Right lobe of liver (tissue), 6 donors: Measurements from ENCODE around the gene RBM33. TPM values are rescaled to one million over a fixed set of nuclear protein-coding genes. Genes with fewer than 3 reads are reported as not detected.
A peak's percentile ranks its signal among the peaks of the same experiment; 100 is the strongest.

Source experiments
- ATAC-seq, 4 donors: fragments of 200-7000 bp; cut with Tn5 transposase; one replicate each; pipeline ENCODE4 v1.9.1; 2020; ENCODE audit warnings: mild to moderate bottlenecking in 4 of 4, moderate library complexity in 4 of 4
- DNase-seq, 3 donors: peaks; one replicate each; pipeline ENCODE4 v3.0.0-alpha.2; 2020
- H3K27ac ChIP-seq, 3 donors: fragments of 200-600 bp; one replicate each; pipeline ENCODE4 v1.8.0; 2022
- H3K27me3 ChIP-seq, 2 donors: fragments of 200-600 bp; one replicate each; pipeline ENCODE4 v1.8.0; 2022
- H3K36me3 ChIP-seq, 4 donors: fragments of 200-600 bp; sonication (generic) in 1 of 4; one replicate each; pipeline versions ENCODE4 v1.5.1 to v1.8.0; 2017 to 2022; ENCODE audit warnings: control low read depth in 1 of 4
- H3K4me1 ChIP-seq, 4 donors: fragments of 200-600 bp; sonication (generic) in 1 of 4; one replicate each; pipeline versions ENCODE4 v1.5.1 to v1.8.0; 2017 to 2022; ENCODE audit warnings: control low read depth in 1 of 4
- H3K4me3 ChIP-seq, 3 donors: fragments of 200-600 bp; one replicate each; pipeline ENCODE4 v1.8.0; 2022
- H3K9me3 ChIP-seq, 4 donors: fragments of 200-600 bp; sonication (generic) in 1 of 4; one replicate each; pipeline versions ENCODE4 v1.5.1 to v1.8.0; 2017 to 2022; ENCODE audit warnings: control low read depth in 1 of 4
- POLR2A ChIP-seq: fragments of 450-650 bp; IDR thresholded peaks from one replicate; pipeline ENCODE4 v1.6.1; 2017; ENCODE audit warnings: antibody characterized with exemption, mild to moderate bottlenecking
- WGBS: methylation state at CpG from one replicate; pipeline ENCODE4 v1.1.6; 2018; ENCODE audit warnings: low coverage, low lambda C conversion rate; ENCODE audit not compliant: insufficient coverage; ENCODE audit errors: missing lambda C conversion rate; 5-methylcytosine and 5-hydroxymethylcytosine counted together
- intact Hi-C, 2 donors: fragments of 100-400 bp; cut with DNase I; formaldehyde crosslinking; loops; one replicate each; pipeline versions ENCODE4 v1.11.2 to v1.14.1; 2022
- total RNA-seq, 6 experiments: library from RNA; depleted of rRNA in 2 of 6; stranded (reverse); fragments of >200 nt in 2 of 6; fragmentation: NEBNext Ultra II Directional in 3 of 6; extraction: Animal tissue kit (Norgen Biotek cat#: 25700) in 3 of 6; gene quantifications; one replicate each; pipeline versions ENCODE4 v1.1.0 to v1.2.4, GENCODE V29; 2016 to 2023
- TF ChIP-seq, protein P1 (sequence below), 4 donors: fragments of 200-600 bp in 3 of 4; fragments of 450-650 bp in 1 of 4; IDR thresholded peaks; one replicate each; pipeline versions ENCODE4 v1.5.1 to v1.8.0; 2016 to 2022; ENCODE audit warnings: antibody characterized with exemption in 4 of 4, mild to moderate bottlenecking in 2 of 4
- donor health status: DM: no; HTN: yes; CAD: no.
- donor health status: DM: no; HTN: no; CAD: no.
- donor health status: DM: no; HTN: no; CAD: no.
- donor health status: DM: no; HTN: yes; CAD: no.
- donor health status: DM: no; HTN: yes; CAD: no.

Gene RBM33
- total RNA-seq, 6 experiments from 2014 or later = 24.9 to 55.1 (median 32.0) TPM

DNA sequence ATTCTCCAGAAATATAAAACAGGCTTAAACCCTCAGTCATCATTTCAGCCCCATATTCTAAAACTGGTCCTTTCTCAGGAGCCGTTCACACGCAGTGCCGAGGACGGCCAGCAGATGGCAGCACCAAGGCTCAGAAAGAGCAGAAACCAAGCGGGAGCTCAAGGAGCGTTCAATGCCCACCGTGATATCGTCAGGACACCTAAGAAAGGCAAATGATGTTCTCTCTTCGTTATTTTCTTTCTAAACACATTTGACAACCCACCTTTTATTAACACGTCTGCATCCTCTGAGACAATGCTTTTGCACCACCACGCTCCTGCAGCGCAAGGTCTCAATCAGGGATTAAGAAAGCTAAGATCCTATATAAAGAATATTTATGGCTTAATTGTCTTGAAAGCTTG lies 45.7 kb upstream of the RBM33 start:
- TF ChIP-seq, protein P1, sequence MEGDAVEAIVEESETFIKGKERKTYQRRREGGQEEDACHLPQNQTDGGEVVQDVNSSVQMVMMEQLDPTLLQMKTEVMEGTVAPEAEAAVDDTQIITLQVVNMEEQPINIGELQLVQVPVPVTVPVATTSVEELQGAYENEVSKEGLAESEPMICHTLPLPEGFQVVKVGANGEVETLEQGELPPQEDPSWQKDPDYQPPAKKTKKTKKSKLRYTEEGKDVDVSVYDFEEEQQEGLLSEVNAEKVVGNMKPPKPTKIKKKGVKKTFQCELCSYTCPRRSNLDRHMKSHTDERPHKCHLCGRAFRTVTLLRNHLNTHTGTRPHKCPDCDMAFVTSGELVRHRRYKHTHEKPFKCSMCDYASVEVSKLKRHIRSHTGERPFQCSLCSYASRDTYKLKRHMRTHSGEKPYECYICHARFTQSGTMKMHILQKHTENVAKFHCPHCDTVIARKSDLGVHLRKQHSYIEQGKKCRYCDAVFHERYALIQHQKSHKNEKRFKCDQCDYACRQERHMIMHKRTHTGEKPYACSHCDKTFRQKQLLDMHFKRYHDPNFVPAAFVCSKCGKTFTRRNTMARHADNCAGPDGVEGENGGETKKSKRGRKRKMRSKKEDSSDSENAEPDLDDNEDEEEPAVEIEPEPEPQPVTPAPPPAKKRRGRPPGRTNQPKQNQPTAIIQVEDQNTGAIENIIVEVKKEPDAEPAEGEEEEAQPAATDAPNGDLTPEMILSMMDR (IDR thresholded peaks at IDR 0.05) = peak; percentile 92 to 99 (median 98)
- no peak for TF ChIP-seq POLR2A
- Histone ChIP-seq H3K36me3 (no peaks in the 10 kb centered on the region), H3K27ac (no peak overlapping the region), H3K4me3 (no peak overlapping the region), H3K9me3 (no peaks in the 10 kb centered on the region), H3K27me3 (no peaks in the 10 kb centered on the region), H3K4me1 (peaks cover 0 to 37% (median 8%) of the 10 kb centered on the region in 4 donors)
- intact Hi-C loops = no loop called here
- ATAC-seq (peak; percentile 68 to 80 (median 72)), DNase-seq (peak; percentile 80 to 86 (median 83))
- 10% methylated on average over 12 of the region's 12 CpGs for WGBS

DNA sequence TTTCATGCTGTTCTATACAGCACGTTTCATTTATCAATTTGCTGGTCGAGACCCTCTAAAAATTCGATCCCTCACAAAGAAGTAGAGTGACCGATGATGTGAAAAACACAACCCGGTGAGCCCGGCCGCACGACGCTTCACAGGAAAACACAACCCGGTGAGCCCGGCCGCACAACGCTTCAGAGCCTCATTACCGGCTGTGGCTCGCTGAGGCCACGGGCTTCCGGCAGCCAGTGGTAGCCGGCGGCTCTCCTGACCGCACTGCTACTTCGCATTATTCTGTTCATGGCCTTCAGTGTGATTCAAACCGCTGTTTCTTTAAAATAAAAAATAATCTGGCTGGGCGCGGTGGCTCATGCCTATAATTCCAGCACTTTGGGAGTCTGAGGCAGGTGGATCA lies 42.3 kb upstream of the RBM33 start:
- ATAC-seq (no peak), DNase-seq (no peak)
- intact Hi-C loops = loop anchor here in 1 of 2 donors (10.0 kb wide), 1 partner anchor 133 kb away; no protein-coding TSS in a partner anchor
- Histone ChIP-seq H3K27ac (no peak overlapping the region), H3K9me3 (no peaks in the 10 kb centered on the region), H3K36me3 (no peaks in the 10 kb centered on the region), H3K4me1 (peaks cover 0 to 19% (median 6%) of the 10 kb centered on the region in 4 donors), H3K27me3 (no peaks in the 10 kb centered on the region), H3K4me3 (no peak overlapping the region)
- 82% methylated on average over 15 of the region's 24 CpGs for WGBS
- no peak for TF ChIP-seq POLR2A
- TF ChIP-seq, protein P1 (IDR thresholded peaks at IDR 0.05) = no peak

DNA sequence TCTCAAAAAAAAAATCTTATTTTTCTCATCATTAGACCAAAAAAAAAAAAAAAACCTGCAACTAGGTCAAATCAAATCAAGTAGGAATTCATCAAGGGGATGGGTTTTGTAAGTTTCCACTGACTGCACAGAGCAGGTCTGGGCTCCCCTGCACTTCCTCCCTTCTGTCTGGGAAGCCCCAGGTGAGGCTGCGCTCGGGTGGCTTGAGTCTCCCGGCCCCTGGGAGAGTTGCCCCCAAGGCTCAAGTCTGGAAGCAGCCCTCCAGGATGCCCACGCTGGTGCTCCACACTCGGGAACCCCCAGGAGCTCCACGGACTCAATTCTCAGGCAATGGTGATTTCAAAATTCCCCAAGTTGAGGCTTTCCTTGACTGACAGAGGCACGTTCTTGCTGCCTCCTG lies 41.7 kb upstream of the RBM33 start:
- intact Hi-C loops = loop anchor here in 1 of 2 donors (10.0 kb wide), 1 partner anchor 132 kb away; no protein-coding TSS in a partner anchor
- Histone ChIP-seq H3K27ac (no peak overlapping the region), H3K4me3 (no peak overlapping the region), H3K36me3 (no peaks in the 10 kb centered on the region), H3K27me3 (no peaks in the 10 kb centered on the region), H3K4me1 (peaks cover 0 to 13% (median 5%) of the 10 kb centered on the region in 4 donors), H3K9me3 (no peaks in the 10 kb centered on the region)
- ATAC-seq (no peak), DNase-seq (no peak)
- WGBS = 60% methylated on average over 7 of the region's 7 CpGs
- no peak for TF ChIP-seq POLR2A
- TF ChIP-seq, protein P1 (IDR thresholded peaks at IDR 0.05) = no peak

DNA sequence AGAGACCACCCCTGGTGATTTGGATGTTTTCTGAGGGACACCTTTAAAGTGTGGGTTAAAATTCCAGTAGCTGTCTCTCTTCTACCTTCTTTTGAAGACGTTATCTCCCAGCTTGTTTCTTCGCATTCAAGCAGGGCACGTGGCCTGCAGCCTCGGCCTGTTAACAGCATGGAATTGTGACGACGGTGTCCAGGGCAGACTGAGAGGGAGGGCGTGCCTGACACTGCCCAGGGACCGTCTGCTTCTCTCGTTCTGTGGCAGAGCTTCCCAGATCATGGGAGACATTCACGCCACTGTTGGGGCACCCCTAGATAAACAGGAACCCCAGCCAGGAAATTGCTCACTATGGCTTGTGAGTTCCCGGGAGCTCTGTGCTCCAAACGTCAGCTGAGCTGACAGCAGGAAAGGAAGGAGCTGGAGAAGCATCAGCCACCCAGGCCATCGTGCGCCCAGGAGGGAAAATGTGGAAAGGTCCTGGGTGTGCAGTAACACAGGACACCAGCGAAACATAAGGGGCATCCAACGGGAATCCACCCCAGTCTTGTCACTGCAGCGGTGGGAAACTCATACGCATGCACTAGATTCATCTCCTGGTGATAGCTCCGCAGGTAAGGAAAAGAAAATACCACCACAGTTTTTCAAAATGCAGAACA lies 41.1 kb upstream of the RBM33 start:
- ATAC-seq (no peak), DNase-seq (no peak)
- H3K27ac ChIP-seq = no peak overlapping the region
- H3K4me1 ChIP-seq = peaks cover 0 to 7% (median 3%) of the 10 kb centered on the region in 4 donors
- 71% methylated on average over 16 of the region's 19 CpGs for WGBS
- intact Hi-C loops = loop anchor here in 1 of 2 donors (10.0 kb wide), 1 partner anchor 131 kb away; no protein-coding TSS in a partner anchor
- no peaks in the 10 kb centered on the region for H3K9me3 ChIP-seq
- H3K27me3 ChIP-seq = no peaks in the 10 kb centered on the region
- H3K4me3 ChIP-seq = no peak overlapping the region
- H3K36me3 ChIP-seq = no peaks in the 10 kb centered on the region
- TF ChIP-seq, protein P1 (IDR thresholded peaks at IDR 0.05) = no peak
